ENCODE results near the gene OCA2.
"Not testable (repeated sequence)": the region's sequence is repeated elsewhere in the genome, so short reads cannot be mapped to it uniquely, and the experiment has no call there.

Gene OCA2

GRCh38 chr15:28017423-28017924 lies 81.6 kb downstream of the OCA2 start:
- ChIA-PET CTCF (no interaction called here), POLR2A (ENCODE audit: low non-redundant PET) (no interaction called here)
- no peak for TF ChIP-seq CTCF (conservative IDR thresholded peaks at IDR 0.05; ENCODE audit: low read depth)
- no peak for DNase-seq (ENCODE audit: low spot score)
- H3K27ac ChIP-seq: no peak overlapping the region

GRCh38 chr15:28015855-28016254 lies 83.3 kb downstream of the OCA2 start:
- no peak for DNase-seq (ENCODE audit: low spot score)
- TF ChIP-seq CTCF (conservative IDR thresholded peaks at IDR 0.05; ENCODE audit: low read depth): no peak
- H3K27ac ChIP-seq: no peak overlapping the region
- CTCF ChIA-PET: no interaction called here
- POLR2A ChIA-PET (ENCODE audit: low non-redundant PET): no interaction called here

DNA sequence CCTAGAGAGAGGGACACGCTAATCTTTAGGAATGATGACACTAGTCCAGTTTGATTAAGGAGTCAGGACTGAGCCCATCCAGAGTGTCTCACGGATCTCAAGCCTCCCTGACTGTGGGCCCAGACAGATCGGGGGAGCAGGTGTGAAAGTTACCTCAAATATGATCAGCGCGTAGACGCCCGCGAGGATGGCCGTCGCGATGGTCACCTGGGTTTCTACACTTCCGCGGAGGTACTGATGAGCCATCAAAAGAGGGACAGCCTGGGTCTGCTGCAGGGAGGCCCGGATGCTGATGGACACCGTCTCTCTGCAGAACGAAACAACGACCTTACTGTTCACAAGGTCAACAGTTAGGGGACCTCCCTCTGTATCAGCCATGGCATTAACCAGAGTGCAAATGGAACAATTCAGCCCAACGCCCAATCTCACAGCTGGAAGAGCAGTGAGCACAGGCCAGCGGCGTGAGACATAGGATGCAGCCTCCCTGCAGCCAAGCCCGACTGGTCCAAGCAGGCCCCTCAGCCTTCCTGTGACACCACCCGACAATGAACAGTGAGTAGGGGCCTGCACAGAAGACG lies 84.4 kb downstream of the OCA2 start:
- no peak for TF ChIP-seq CTCF (conservative IDR thresholded peaks at IDR 0.05; ENCODE audit: low read depth)
- CTCF ChIA-PET: interaction anchor here (0.6 kb wide), 1 partner anchor 1027 kb away, joined by 4 read pairs; no protein-coding TSS in a partner anchor
- DNase-seq (ENCODE audit: low spot score): no peak
- no peak overlapping the region for H3K27ac ChIP-seq
- POLR2A ChIA-PET (ENCODE audit: low non-redundant PET): no interaction called here

GRCh38 chr15:28013976-28014375 lies 85.1 kb downstream of the OCA2 start:
- H3K27ac ChIP-seq: no peak overlapping the region
- TF ChIP-seq CTCF (conservative IDR thresholded peaks at IDR 0.05; ENCODE audit: low read depth): no peak
- no peak for DNase-seq (ENCODE audit: low spot score)
- CTCF ChIA-PET: no interaction called here
- POLR2A ChIA-PET (ENCODE audit: low non-redundant PET): no interaction called here

GRCh38 chr15:28013480-28013879 lies 85.6 kb downstream of the OCA2 start:
- ChIA-PET CTCF (no interaction called here), POLR2A (ENCODE audit: low non-redundant PET) (no interaction called here)
- no peak for DNase-seq (ENCODE audit: low spot score)
- no peak overlapping the region for H3K27ac ChIP-seq
- TF ChIP-seq CTCF (conservative IDR thresholded peaks at IDR 0.05; ENCODE audit: low read depth): no peak

GRCh38 chr15:28012231-28012630 lies 86.9 kb downstream of the OCA2 start:
- DNase-seq (ENCODE audit: low spot score): no peak
- TF ChIP-seq CTCF (conservative IDR thresholded peaks at IDR 0.05; ENCODE audit: low read depth): no peak
- CTCF ChIA-PET: no interaction called here
- no peak overlapping the region for H3K27ac ChIP-seq
- POLR2A ChIA-PET (ENCODE audit: low non-redundant PET): no interaction called here

DNA sequence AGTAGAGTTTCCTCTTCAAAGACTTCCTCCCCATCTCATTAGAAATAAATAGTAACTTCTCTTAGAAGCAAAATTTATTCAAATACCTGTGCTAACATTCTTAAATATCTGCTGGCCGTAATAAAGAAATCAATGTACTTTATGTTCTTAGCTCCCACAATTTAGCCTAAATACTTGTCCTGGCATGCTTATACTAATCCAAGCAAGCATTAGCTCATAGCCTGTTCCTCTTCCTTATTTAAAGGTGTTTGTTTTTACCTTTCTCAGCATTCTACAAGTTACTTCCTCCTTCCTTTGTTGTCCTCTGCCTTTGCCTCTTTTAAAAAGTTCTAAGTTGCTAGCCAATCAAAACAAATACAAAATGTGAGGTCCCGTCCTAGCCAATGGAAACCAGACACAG lies 90.9 kb downstream of the OCA2 start:
- DNase-seq (ENCODE audit: low spot score); H3K27ac ChIP-seq; CTCF ChIA-PET; POLR2A ChIA-PET (ENCODE audit: low non-redundant PET): not testable (repeated sequence)

All from RWPE1 (cell line).